Caco-2 (cell line): Measurements from ENCODE around the gene SMURF1. TPM values are rescaled to one million over a fixed set of nuclear protein-coding genes. Genes with fewer than 3 reads are reported as not detected.

Experiments
- BruUV-seq: library from RNA; stranded (reverse); fragments of 400-500 nt; replicated peaks from 2 replicates; lab custom pipeline; 2021; lab: Mats Ljungman, UMichigan
- CTCF ChIA-PET: fragments of 300-600 bp; sonication (Branson Sonifier 250); formaldehyde crosslinking; loops from one replicate; lab custom pipeline; 2022; ENCODE audit warnings: antibody characterized with exemption; lab: Charles Lee
- POLR2A ChIA-PET: fragments of 300-600 bp; sonication (Branson Sonifier 250); formaldehyde crosslinking; loops from one replicate; lab custom pipeline; 2022; ENCODE audit warnings: antibody characterized with exemption; lab: Charles Lee
- DNase-seq, 2 experiments: peaks; one replicate each; pipeline versions ENCODE4 v3.0.0 to v3.0.0-alpha.2; 2020 to 2022
- H3K27me3 ChIP-seq: replicated peaks from 2 replicates; pipeline ENCODE4 v1.6.0; 2011; ENCODE audit warnings: low read length; ENCODE audit not compliant: control insufficient read depth, insufficient read depth
- H3K36me3 ChIP-seq: 2 replicates; pipeline ENCODE4 v1.5.1; 2011; ENCODE audit warnings: low read length; ENCODE audit not compliant: control insufficient read depth, insufficient read depth
- H3K4me1 ChIP-seq: fragments of 250-450 bp; sonication (Bioruptor Pico); 2 replicates; pipeline ENCODE4 v1.5.1; 2020; ENCODE audit warnings: mild to moderate bottlenecking
- H3K4me3 ChIP-seq: 2 replicates; pipeline ENCODE4 v1.5.1; 2011; ENCODE audit warnings: low read depth, mild to moderate bottlenecking, control low read depth, low read length
- H3K9me3 ChIP-seq: fragments of 250-450 bp; sonication (Bioruptor Pico); 2 replicates; pipeline ENCODE4 v1.5.1; 2020; ENCODE audit warnings: mild to moderate bottlenecking, moderate library complexity
- H3K27ac Mint-ChIP-seq: one replicate; pipeline ENCODE4 v1.8.0; 2022; ENCODE audit warnings: mixed read lengths; ENCODE audit not compliant: unreplicated experiment
- H3K27me3 Mint-ChIP-seq: one replicate; pipeline ENCODE4 v1.8.0; 2022; ENCODE audit warnings: mixed read lengths; ENCODE audit not compliant: insufficient read depth, unreplicated experiment
- H3K36me3 Mint-ChIP-seq: one replicate; pipeline ENCODE4 v1.8.0; 2022; ENCODE audit warnings: mild to moderate bottlenecking, mixed read lengths; ENCODE audit not compliant: insufficient read depth, unreplicated experiment
- H3K4me1 Mint-ChIP-seq: one replicate; pipeline ENCODE4 v1.8.0; 2022; ENCODE audit warnings: low read depth, mixed read lengths; ENCODE audit not compliant: unreplicated experiment
- H3K4me3 Mint-ChIP-seq: one replicate; pipeline ENCODE4 v1.8.0; 2022; ENCODE audit warnings: mild to moderate bottlenecking, moderate library complexity, mixed read lengths; ENCODE audit not compliant: unreplicated experiment
- H3K9me3 Mint-ChIP-seq: one replicate; pipeline ENCODE4 v1.8.0; 2022; ENCODE audit warnings: mixed read lengths; ENCODE audit not compliant: unreplicated experiment
- CTCF ChIP-seq, 2 experiments: fragments of 200-600 bp in 1 of 2; IDR thresholded peaks; 1 replicate in 1 of 2; 2 replicates in 1 of 2; pipeline versions ENCODE4 v1.5.1 to v1.8.0; 2011 to 2022; ENCODE audit warnings: antibody characterized with exemption in 1 of 2, control low read depth in 1 of 2, inconsistent platforms in 1 of 2, low read depth in 1 of 2, low read length in 1 of 2, mild to moderate bottlenecking in 1 of 2, moderate library complexity in 1 of 2; ENCODE audit not compliant: insufficient read depth in 1 of 2, severe bottlenecking in 1 of 2, unreplicated experiment in 1 of 2
- intact Hi-C: fragments of 100-400 bp; cut with micrococcal nuclease; formaldehyde crosslinking; loops from one replicate; pipeline ENCODE4 v1.10.0; 2022; ENCODE audit not compliant: unreplicated experiment
- total RNA-seq: library from RNA; stranded (reverse); gene quantifications from 2 replicates; pipeline ENCODE4 v1.2.3, GENCODE V29; 2022

SMURF1 gene
- total RNA-seq, 1 experiment from 2014 or later: 22.5 TPM

DNA sequence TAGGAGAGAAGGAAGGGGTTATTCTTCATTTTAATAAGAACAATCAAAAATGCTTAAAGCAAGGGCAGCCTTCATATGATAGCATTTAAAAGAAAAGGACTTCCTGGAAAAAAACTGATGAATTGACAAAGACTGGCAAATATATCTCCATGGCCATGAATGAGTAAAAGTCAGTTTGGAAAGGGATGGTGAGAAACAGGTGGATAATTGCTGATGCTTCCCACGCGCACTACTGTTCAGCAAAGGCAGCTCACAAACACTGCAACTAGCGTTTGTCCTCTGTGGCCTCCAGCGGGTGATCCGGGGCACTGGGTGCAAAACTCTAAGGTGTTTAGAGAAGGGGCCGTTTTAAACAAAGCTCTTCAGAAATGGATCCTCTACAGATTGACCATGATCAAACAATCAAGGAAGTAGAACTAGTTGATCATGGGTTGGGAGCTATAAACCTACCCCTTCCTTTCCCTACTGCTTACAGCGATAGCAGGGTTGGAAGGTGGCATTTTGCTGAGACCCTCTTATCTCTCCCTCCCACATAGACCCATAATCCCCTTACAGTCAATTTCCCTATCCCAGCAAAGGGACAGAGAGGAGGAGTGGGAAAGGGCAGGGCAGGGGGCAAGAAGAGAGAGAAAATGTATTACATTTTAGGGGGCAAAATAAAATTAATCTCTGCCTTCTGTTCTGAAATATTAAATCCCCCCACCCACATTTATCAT, 53.8 kb downstream of the SMURF1 start:
- no peaks in the 10 kb centered on the region for H3K36me3 ChIP-seq
- ChIA-PET CTCF (no interaction called here), POLR2A (no interaction called here)
- H3K27me3 ChIP-seq: no peaks in the 10 kb centered on the region
- H3K4me3 ChIP-seq: no peak overlapping the region
- no peak for TF ChIP-seq CTCF (IDR thresholded peaks at IDR 0.05; ENCODE audit: insufficient read depth in 1 of 2, low read depth in 1 of 2, low read length in 1 of 2, severe bottlenecking in 1 of 2, unreplicated experiment in 1 of 2)
- BruUV-seq: no TSS peak
- peaks cover 10% of the 10 kb centered on the region; the same call in 1 of the 2 replicates for H3K4me1 ChIP-seq
- H3K9me3 ChIP-seq: 0 out of 2 replicates have a peak, but pooled peaks cover 2% of the 10 kb centered on the region
- Mint-ChIP-seq H3K27me3 (no peaks in the 10 kb centered on the region), H3K36me3 (peaks cover 4% of the 10 kb centered on the region), H3K4me1 (peaks cover 8% of the 10 kb centered on the region), H3K4me3 (no peak overlapping the region), H3K9me3 (no peaks in the 10 kb centered on the region), H3K27ac (no peak overlapping the region)
- intact Hi-C loops: no loop called here
- no peak for DNase-seq

DNA sequence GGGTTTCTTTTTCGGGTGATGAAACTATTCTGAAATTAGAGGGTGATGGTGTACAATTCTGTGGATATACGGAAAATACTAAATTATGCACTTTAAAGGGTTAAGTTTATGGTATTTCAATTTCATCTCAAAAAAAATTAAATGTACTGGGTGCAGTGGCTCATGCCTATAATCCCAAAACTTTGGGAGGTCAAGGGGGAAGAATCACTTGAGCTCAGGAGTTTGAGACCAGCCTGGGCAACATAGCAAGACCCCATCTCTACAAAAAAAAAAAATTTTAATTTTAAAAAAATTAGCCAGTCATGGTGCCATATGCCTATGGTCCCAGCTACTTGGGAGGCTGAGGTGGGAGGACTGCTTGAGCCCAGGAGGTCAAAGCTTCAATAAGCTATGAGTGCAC, 57.0 kb downstream of the SMURF1 start:
- Mint-ChIP-seq H3K9me3 (no peaks in the 10 kb centered on the region), H3K27ac (no peak overlapping the region), H3K4me1 (peaks cover 8% of the 10 kb centered on the region), H3K27me3 (no peaks in the 10 kb centered on the region), H3K36me3 (peaks cover 11% of the 10 kb centered on the region), H3K4me3 (no peak overlapping the region)
- Histone ChIP-seq H3K9me3 (0 out of 2 replicates have a peak, but pooled peaks cover 2% of the 10 kb centered on the region), H3K4me3 (no peak overlapping the region), H3K27me3 (no peaks in the 10 kb centered on the region), H3K36me3 (no peaks in the 10 kb centered on the region), H3K4me1 (peaks cover 7% of the 10 kb centered on the region; the same call in 1 of the 2 replicates)
- TF ChIP-seq CTCF (IDR thresholded peaks at IDR 0.05; ENCODE audit: insufficient read depth in 1 of 2, low read depth in 1 of 2, low read length in 1 of 2, severe bottlenecking in 1 of 2, unreplicated experiment in 1 of 2): no peak
- CTCF ChIA-PET: no interaction called here
- BruUV-seq: no TSS peak
- no peak for DNase-seq
- intact Hi-C loops: no loop called here
- POLR2A ChIA-PET: no interaction called here

- no peaks in the 10 kb centered on the region for H3K9me3 Mint-ChIP-seq
Measured at GRCh38 chr7:99086532-99086931, 57.4 kb downstream of the SMURF1 start.

More at GRCh38 chr7:99086532-99086931, 57.4 kb downstream of the SMURF1 start:
- H3K4me1 Mint-ChIP-seq: peaks cover 8% of the 10 kb centered on the region
- CTCF ChIA-PET: no interaction called here
- Histone ChIP-seq H3K27me3 (no peaks in the 10 kb centered on the region), H3K4me1 (peaks cover 5% of the 10 kb centered on the region; the same call in 1 of the 2 replicates), H3K4me3 (no peak overlapping the region), H3K9me3 (0 out of 2 replicates have a peak, but pooled peaks cover 2% of the 10 kb centered on the region), H3K36me3 (no peaks in the 10 kb centered on the region)
- no peaks in the 10 kb centered on the region for H3K27me3 Mint-ChIP-seq
- BruUV-seq: no TSS peak
- H3K36me3 Mint-ChIP-seq: peaks cover 11% of the 10 kb centered on the region
- no peak overlapping the region for H3K27ac Mint-ChIP-seq
- TF ChIP-seq CTCF (IDR thresholded peaks at IDR 0.05; ENCODE audit: insufficient read depth in 1 of 2, low read depth in 1 of 2, low read length in 1 of 2, severe bottlenecking in 1 of 2, unreplicated experiment in 1 of 2): no peak
- intact Hi-C loops: no loop called here
- POLR2A ChIA-PET: no interaction called here
- DNase-seq: no peak
- no peak overlapping the region for H3K4me3 Mint-ChIP-seq
